Kidney (tissue), 22 donors: ENCODE measurements around the gene COA5. TPM values are rescaled to one million over a fixed set of nuclear protein-coding genes. Genes with fewer than 3 reads are reported as not detected.

Experiments
- DNase-seq, 5 donors: peaks; one replicate each; pipeline ENCODE4 v3.0.0-alpha.2; 2013 to 2020
- FAIRE-seq: peaks from 2 replicates; lab custom pipeline; 2012; peaks lifted over from hg19 to GRCh38; lab: Jason Lieb, UNC
- H3K27ac ChIP-seq, 2 donors: one replicate each; pipeline ENCODE4 v1.7.0; 2013; ENCODE audit warnings: low read depth in 2 of 2, low read length in 2 of 2, inconsistent platforms in 1 of 2
- H3K27me3 ChIP-seq: one replicate; pipeline ENCODE4 v1.7.1; 2013; ENCODE audit warnings: low read length, inconsistent platforms; ENCODE audit not compliant: control insufficient read depth, insufficient read depth
- H3K36me3 ChIP-seq, 3 donors: one replicate each; pipeline versions ENCODE4 v1.7.0 to v1.7.1; 2013; ENCODE audit warnings: low read length in 3 of 3, control low read depth in 1 of 3, inconsistent platforms in 1 of 3; ENCODE audit not compliant: insufficient read depth in 3 of 3, control insufficient read depth in 2 of 3
- H3K4me1 ChIP-seq, 3 donors: one replicate each; pipeline versions ENCODE4 v1.7.0 to v1.7.1; 2013; ENCODE audit warnings: low read length in 3 of 3, inconsistent platforms in 1 of 3, low read depth in 1 of 3; ENCODE audit not compliant: control insufficient read depth in 2 of 3, insufficient read depth in 2 of 3
- H3K4me3 ChIP-seq, 3 donors: one replicate each; pipeline versions ENCODE4 v1.7.0 to v1.8.1; 2013; ENCODE audit warnings: low read length in 3 of 3, control low read depth in 1 of 3, inconsistent platforms in 1 of 3
- H3K9ac ChIP-seq, 3 donors: one replicate each; pipeline versions ENCODE4 v1.7.0 to v1.7.1; 2013; ENCODE audit warnings: low read length in 3 of 3, control low read depth in 1 of 3, inconsistent platforms in 1 of 3
- H3K9me3 ChIP-seq, 3 donors: one replicate each; pipeline versions ENCODE4 v1.7.0 to v1.7.1; 2013; ENCODE audit warnings: low read length in 3 of 3, control low read depth in 1 of 3, inconsistent platforms in 1 of 3; ENCODE audit not compliant: control insufficient read depth in 2 of 3, insufficient read depth in 1 of 3
- CTCF ChIP-seq: IDR thresholded peaks from 3 replicates; pipeline ENCODE4 v1.5.1; 2012; ENCODE audit warnings: mild to moderate bottlenecking, moderate library complexity, borderline replicate concordance; ENCODE audit not compliant: insufficient read depth; ENCODE audit errors: extremely low read depth
- intact Hi-C: fragments of 100-400 bp; cut with DNase I; formaldehyde crosslinking; loops from one replicate; pipeline ENCODE4 v1.11.1; 2022
- long read RNA-seq, 10 donors: library from polyadenylated mRNA in 1 of 10; unstranded in 1 of 10; transcript quantifications; one replicate each; pipeline ENCODE4 v2.0.0 and lab custom pipeline, GENCODE V29; 2021 to 2026
- polyA plus RNA-seq: library from polyadenylated mRNA; stranded (reverse); fragments of 350-450 nt; fragmentation: Illumina TruSeq; extraction: RNeasy Lipid Tissue Mini Kit (QIAGEN cat#74804); gene quantifications from one replicate; pipeline ENCODE4 v1.2.3, GENCODE V29; 2014; ENCODE audit warnings: low read depth, low replicate concordance; ENCODE audit not compliant: insufficient read depth
- total RNA-seq: library from RNA; stranded (reverse); fragmentation: NEBNext Ultra II Directional; extraction: Animal tissue kit (Norgen Biotek cat#: 25700); gene quantifications from one replicate; pipeline ENCODE4 v1.2.1, GENCODE V29; 2021
- donor health status: control.
- donor health status: control.
- donor health status: control.
- donor health status: control.
- donor health status: control.
- donor health status: DM: yes; HTN: yes; CAD: no.
- donor health status: Normal renal cell carcinoma (clear cell type).

COA5 gene
- total RNA-seq = 38.0 TPM
- polyA plus RNA-seq = 85.8 TPM
- long read RNA-seq, donor 1, transcript COA5-201 (3 exons, 1,754 nt) = major isoform, 31 of 95 reads
- long read RNA-seq, donor 1, partial matches to known transcripts = 22 of 95 reads
- long read RNA-seq, donor 1, other reads (novel, unspliced or antisense) = 39 of 95 reads
- long read RNA-seq, donor 2, transcript COA5-201 (3 exons, 1,754 nt) = major isoform, 36 of 143 reads
- long read RNA-seq, donor 2, transcript COA5-204 (2 exons, 958 nt) = minor isoform, 7 of 143 reads
- long read RNA-seq, donor 2, partial matches to known transcripts = 36 of 143 reads
- long read RNA-seq, donor 2, other reads (novel, unspliced or antisense) = 63 of 143 reads
- long read RNA-seq, donor 3, transcript COA5-204 (2 exons, 958 nt) = minor isoform, 6 of 172 reads
- long read RNA-seq, donor 3, transcript COA5-201 (3 exons, 1,754 nt) = major isoform, 41 of 172 reads
- long read RNA-seq, donor 3, partial matches to known transcripts = 60 of 172 reads
- long read RNA-seq, donor 3, other reads (novel, unspliced or antisense) = 64 of 172 reads
- long read RNA-seq, donor 4, transcript COA5-201 (3 exons, 1,754 nt) = major isoform, 31 of 33 reads
- long read RNA-seq, donor 4, partial matches to known transcripts = 0 of 33 reads
- long read RNA-seq, donor 4, other reads (novel, unspliced or antisense) = 0 of 33 reads
- long read RNA-seq, donor 5, partial matches to known transcripts = 0 of 4 reads
- long read RNA-seq, donor 5, other reads (novel, unspliced or antisense) = 0 of 4 reads
- long read RNA-seq, donor 6, transcript COA5-201 (3 exons, 1,754 nt) = major isoform, 77 of 399 reads
- long read RNA-seq, donor 6, transcript COA5-204 (2 exons, 958 nt) = minor isoform, 5 of 399 reads
- long read RNA-seq, donor 6, transcript COA5-205 (3 exons, 770 nt) = minor isoform, 6 of 399 reads
- long read RNA-seq, donor 6, partial matches to known transcripts = 213 of 399 reads
- long read RNA-seq, donor 6, other reads (novel, unspliced or antisense) = 98 of 399 reads
- long read RNA-seq, donor 7, transcript COA5-201 (3 exons, 1,754 nt) = major isoform, 29 of 44 reads
- long read RNA-seq, donor 7, transcript COA5-204 (2 exons, 958 nt) = minor isoform, 5 of 44 reads
- long read RNA-seq, donor 7, transcript COA5-205 (3 exons, 770 nt) = minor isoform, 5 of 44 reads
- long read RNA-seq, donor 7, partial matches to known transcripts = 0 of 44 reads
- long read RNA-seq, donor 7, other reads (novel, unspliced or antisense) = 5 of 44 reads
- long read RNA-seq, donor 8, transcript COA5-201 (3 exons, 1,754 nt) = major isoform, 41 of 45 reads
- long read RNA-seq, donor 8, partial matches to known transcripts = 0 of 45 reads
- long read RNA-seq, donor 8, other reads (novel, unspliced or antisense) = 0 of 45 reads
- long read RNA-seq, donor 9, transcript COA5-201 (3 exons, 1,754 nt) = major isoform, 25 of 116 reads
- long read RNA-seq, donor 9, partial matches to known transcripts = 61 of 116 reads
- long read RNA-seq, donor 9, other reads (novel, unspliced or antisense) = 30 of 116 reads
- long read RNA-seq, donor 10, transcript COA5-201 (3 exons, 1,754 nt) = major isoform, 29 of 34 reads
- long read RNA-seq, donor 10, partial matches to known transcripts = 0 of 34 reads
- long read RNA-seq, donor 10, other reads (novel, unspliced or antisense) = 0 of 34 reads

GRCh38 chr2:98608116-98608961, at the start of gene COA5, which contains the start of gene UNC50:
Gene COA5, minus strand, starts transcription at chr2:98608512. Its CDS starts 107 bp downstream, at chr2:98608405.
Gene UNC50, plus strand, starts transcription at chr2:98608589. Its CDS starts 1,171 bp downstream, at chr2:98609760.
- peak within 1 kb of the TSS; percentile 89 to 94 (median 91) for H3K4me3 ChIP-seq
- H3K9ac ChIP-seq = peak within 1 kb of the TSS; percentile 87 to 95 (median 87)
- TF ChIP-seq CTCF = no peak
- FAIRE-seq (no peak), DNase-seq (peak; percentile 91 to 96 (median 95))
- H3K36me3 ChIP-seq = peaks cover 7 to 18% (median 15%) of the 10 kb centered on the region in 3 donors
- no peaks in the 10 kb centered on the region for H3K27me3 ChIP-seq
- H3K4me1 ChIP-seq = peaks cover 5 to 32% (median 28%) of the 10 kb centered on the region in 3 donors
- no peaks in the 10 kb centered on the region for H3K9me3 ChIP-seq
- peak within 1 kb of the TSS; percentile 96 for H3K27ac ChIP-seq
- intact Hi-C loops = no loop called here

GRCh38 chr2:98656800-98657199, 48.5 kb upstream of the COA5 start:
- H3K27me3 ChIP-seq = no peaks in the 10 kb centered on the region
- peaks cover 0 to under 1% (median 0%) of the 10 kb centered on the region in 3 donors for H3K36me3 ChIP-seq
- H3K9ac ChIP-seq = no peak overlapping the region
- H3K4me1 ChIP-seq = no peaks in the 10 kb centered on the region
- FAIRE-seq = no peak
- intact Hi-C loops = no loop called here
- no peaks in the 10 kb centered on the region for H3K9me3 ChIP-seq
- DNase-seq = no peak
- no peak overlapping the region for H3K4me3 ChIP-seq
- H3K27ac ChIP-seq = no peak overlapping the region
- TF ChIP-seq CTCF = no peak
